HEK293 (cell line): Measurements from ENCODE around the gene SUPT4H1.
A peak's percentile ranks its signal among the peaks of the same experiment; 100 is the strongest.

ENCODE experiments used
- CTCF ChIA-PET: fragments of 350-600 bp; formaldehyde crosslinking; extraction: SDS; loops from one replicate; lab custom pipeline; 2021; ENCODE audit warnings: antibody characterized with exemption; lab: Yijun Ruan, JAX
- POLR2A ChIA-PET: fragments of 300-600 bp; formaldehyde crosslinking; extraction: SDS; loops from one replicate; lab custom pipeline; 2020; ENCODE audit warnings: antibody characterized with exemption, inconsistent platforms; lab: Yijun Ruan, JAX
- H3K27ac ChIP-seq: fragments of 200-500 bp; sonication (Bioruptor generic); 2 replicates; pipeline ENCODE4 v1.5.1; 2014; ENCODE audit warnings: low read depth, low read length, control low read depth, inconsistent platforms; ENCODE audit errors: extremely low read depth
- H3K36me3 ChIP-seq, 2 experiments: fragments of 200-500 bp in 1 of 2; sonication (Bioruptor generic) in 1 of 2; 1 replicate in 1 of 2; 2 replicates in 1 of 2; pipeline ENCODE4 v1.5.1; 2014 to 2017; ENCODE audit warnings: inconsistent platforms in 2 of 2, low read length in 2 of 2; ENCODE audit not compliant: control insufficient read depth in 2 of 2, insufficient read depth in 1 of 2
- H3K4me1 ChIP-seq: fragments of 200-500 bp; sonication (Bioruptor generic); 2 replicates; pipeline ENCODE4 v1.5.1; 2014; ENCODE audit warnings: mild to moderate bottlenecking, low read length, inconsistent platforms; ENCODE audit not compliant: control insufficient read depth, insufficient read depth
- H3K4me3 ChIP-seq: 2 replicates; pipeline ENCODE4 v1.5.1; 2011; ENCODE audit warnings: low read depth, mild to moderate bottlenecking, control low read depth, low read length, moderate library complexity
- H3K9me3 ChIP-seq: fragments of 200-500 bp; sonication (Bioruptor generic); 2 replicates; pipeline ENCODE4 v1.5.1; 2014; ENCODE audit warnings: low read depth, low read length, inconsistent platforms; ENCODE audit not compliant: control insufficient read depth, insufficient read depth
- GLIS1 ChIP-seq: fragments of 450-650 bp; formaldehyde crosslinking; IDR thresholded peaks from 2 replicates; pipeline ENCODE4 v1.5.1; 2016; ENCODE audit warnings: missing biosample characterization, missing genetic modification characterization
- GLIS2 ChIP-seq: fragments of 450-650 bp; formaldehyde crosslinking; IDR thresholded peaks from 2 replicates; pipeline ENCODE4 v1.5.1; 2016; ENCODE audit warnings: missing biosample characterization, missing genetic modification characterization
- SP2 ChIP-seq: fragments of 450-650 bp; formaldehyde crosslinking; IDR thresholded peaks from 2 replicates; pipeline ENCODE4 v1.5.1; 2016; ENCODE audit warnings: missing biosample characterization, missing genetic modification characterization
- ZBTB11 ChIP-seq: fragments of 450-650 bp; formaldehyde crosslinking; conservative IDR thresholded peaks from 2 replicates; pipeline ENCODE4 v1.5.1; 2016; ENCODE audit warnings: low read depth, missing biosample characterization, missing genetic modification characterization
- ZFHX2 ChIP-seq: fragments of 450-650 bp; formaldehyde crosslinking; conservative IDR thresholded peaks from 2 replicates; pipeline ENCODE4 v1.5.1; 2016; ENCODE audit warnings: missing biosample characterization, missing genetic modification characterization
- ZFP3 ChIP-seq: fragments of 450-650 bp; formaldehyde crosslinking; IDR thresholded peaks from 2 replicates; pipeline ENCODE4 v1.5.1; 2016; ENCODE audit warnings: low read depth, missing biosample characterization, missing genetic modification characterization
- ZFP69B ChIP-seq: fragments of 450-650 bp; formaldehyde crosslinking; IDR thresholded peaks from 2 replicates; pipeline ENCODE4 v1.5.1; 2016; ENCODE audit warnings: missing biosample characterization, missing genetic modification characterization
- ZNF114 ChIP-seq: fragments of 450-650 bp; formaldehyde crosslinking; IDR thresholded peaks from 2 replicates; pipeline ENCODE4 v1.5.0; 2017; ENCODE audit warnings: missing biosample characterization, missing genetic modification characterization
- ZNF133 ChIP-seq: fragments of 450-650 bp; formaldehyde crosslinking; IDR thresholded peaks from 2 replicates; pipeline ENCODE4 v1.5.1; 2016; ENCODE audit warnings: missing biosample characterization, missing genetic modification characterization
- ZNF202 ChIP-seq: fragments of 450-650 bp; formaldehyde crosslinking; IDR thresholded peaks from 2 replicates; pipeline ENCODE4 v1.5.1; 2016; ENCODE audit warnings: missing biosample characterization, missing genetic modification characterization, borderline replicate concordance
- ZNF311 ChIP-seq: fragments of 450-650 bp; formaldehyde crosslinking; IDR thresholded peaks from 2 replicates; pipeline ENCODE4 v1.5.1; 2017; ENCODE audit warnings: missing biosample characterization, missing genetic modification characterization, borderline replicate concordance
- ZNF354C ChIP-seq: fragments of 450-650 bp; formaldehyde crosslinking; IDR thresholded peaks from 2 replicates; pipeline ENCODE4 v1.5.1; 2016; ENCODE audit warnings: missing biosample characterization, missing genetic modification characterization, low read depth, borderline replicate concordance
- ZNF404 ChIP-seq: fragments of 450-650 bp; formaldehyde crosslinking; IDR thresholded peaks from 2 replicates; pipeline ENCODE4 v1.5.1; 2017; ENCODE audit warnings: missing biosample characterization, missing genetic modification characterization
- ZNF48 ChIP-seq: fragments of 450-650 bp; formaldehyde crosslinking; IDR thresholded peaks from 2 replicates; pipeline ENCODE4 v1.5.1; 2016; ENCODE audit warnings: missing biosample characterization, missing genetic modification characterization
- ZNF488 ChIP-seq: fragments of 450-650 bp; formaldehyde crosslinking; IDR thresholded peaks from 2 replicates; pipeline ENCODE4 v1.5.1; 2016; ENCODE audit warnings: missing biosample characterization, missing genetic modification characterization
- ZNF596 ChIP-seq: fragments of 450-650 bp; IDR thresholded peaks from 2 replicates; pipeline ENCODE4 v1.5.0; 2018; ENCODE audit warnings: missing biosample characterization, mild to moderate bottlenecking, missing genetic modification characterization, moderate library complexity
- ZNF610 ChIP-seq: fragments of 450-650 bp; formaldehyde crosslinking; IDR thresholded peaks from 2 replicates; pipeline ENCODE4 v1.5.1; 2016; ENCODE audit warnings: missing biosample characterization, missing genetic modification characterization, borderline replicate concordance
- ZNF624 ChIP-seq: fragments of 450-650 bp; formaldehyde crosslinking; IDR thresholded peaks from 2 replicates; pipeline ENCODE4 v1.5.1; 2017; ENCODE audit warnings: missing biosample characterization, missing genetic modification characterization
- ZNF791 ChIP-seq: fragments of 450-650 bp; formaldehyde crosslinking; IDR thresholded peaks from 2 replicates; pipeline ENCODE4 v1.5.1; 2016; ENCODE audit warnings: missing biosample characterization, missing genetic modification characterization
- ZSCAN4 ChIP-seq: fragments of 450-650 bp; formaldehyde crosslinking; IDR thresholded peaks from 2 replicates; pipeline ENCODE4 v1.5.1; 2017; ENCODE audit warnings: missing biosample characterization, missing genetic modification characterization

Gene SUPT4H1

GRCh38 chr17:58332778-58333735 lies 18.9 kb downstream of the SUPT4H1 start (continued):
- TF ChIP-seq SP2 (no peak), ZNF48 (tag by site-specific recombination) (no peak), ZFHX2 (tag by site-specific recombination) (peak; percentile 46; the same call in 1 of the 2 replicates), ZNF488 (tag by site-specific recombination) (no peak), ZFP3 (tag by site-specific recombination) (no peak)

- TF ChIP-seq GLIS2 (0 out of 2 replicates have a peak, but pooled peaks have one; percentile 4), ZNF610 (no peak), GLIS1 (tag by site-specific recombination) (peak; percentile 62), ZNF114 (tag by site-specific recombination) (no peak), ZNF624 (tag by site-specific recombination) (no peak), ZFP69B (tag by site-specific recombination) (no peak), ZNF202 (tag by site-specific recombination) (no peak)
- Histone ChIP-seq H3K27ac (no peak overlapping the region), H3K4me3 (no peak overlapping the region), H3K9me3 (no peaks in the 10 kb centered on the region), H3K36me3 (no peaks in the 10 kb centered on the region), H3K4me1 (no peaks in the 10 kb centered on the region)
- ChIA-PET CTCF (interaction anchor here (0.5 to 1.0 kb wide), 2 partner anchors 12 to 14 kb away, joined by 3 read pairs; no protein-coding TSS in a partner anchor), POLR2A (interaction anchor here (1.2 to 1.6 kb wide), 2 partner anchors 12 to 20 kb away, joined by 4 to 8 read pairs; partner anchors contain the start of gene SUPT4H1)
Measured at GRCh38 chr17:58331815-58332777, 19.9 kb downstream of the SUPT4H1 start.

- TF ChIP-seq GLIS2 (peak; percentile 49; the same call in 1 of the 2 replicates), ZNF404 (tag by site-specific recombination) (no peak)
- H3K27ac ChIP-seq = no peak overlapping the region
- ChIA-PET CTCF (interaction anchor here (0.5 kb wide), 1 partner anchor 11 kb away, joined by 3 read pairs; no protein-coding TSS in a partner anchor), POLR2A (interaction anchor here (1.6 kb wide), 1 partner anchor 21 kb away, joined by 8 read pairs; the partner anchor contains the start of gene SUPT4H1)
- no peak overlapping the region for H3K4me3 ChIP-seq
- no peaks in the 10 kb centered on the region for H3K36me3 ChIP-seq
- H3K4me1 ChIP-seq = no peaks in the 10 kb centered on the region
- H3K9me3 ChIP-seq = no peaks in the 10 kb centered on the region
Measured at GRCh38 chr17:58330997-58331814, 20.8 kb downstream of the SUPT4H1 start.

GRCh38 chr17:58330538-58330996 lies 21.4 kb downstream of the SUPT4H1 start:
- CTCF ChIA-PET = interaction anchor here (0.6 kb wide), 1 partner anchor 21 kb away, joined by 3 read pairs; the partner anchor contains the start of gene SUPT4H1
- no peaks in the 10 kb centered on the region for H3K4me1 ChIP-seq
- no peak overlapping the region for H3K27ac ChIP-seq
- TF ChIP-seq ZNF311 (tag by site-specific recombination) = no peak
- TF ChIP-seq ZNF791 (tag by site-specific recombination) = no peak
- TF ChIP-seq ZBTB11 (tag by site-specific recombination) = no peak
- TF ChIP-seq ZNF133 = no peak
- no peak for TF ChIP-seq ZNF354C
- no peak for TF ChIP-seq ZNF596 (tag by site-specific recombination)
- no peak for TF ChIP-seq ZSCAN4

More at GRCh38 chr17:58330538-58330996, 21.4 kb downstream of the SUPT4H1 start:
- Histone ChIP-seq H3K36me3 (no peaks in the 10 kb centered on the region), H3K4me3 (no peak overlapping the region), H3K9me3 (no peaks in the 10 kb centered on the region)
- POLR2A ChIA-PET = no interaction called here
